GM23248 (cell line): Measurements from ENCODE around the gene CCND1. TPM values are rescaled to one million over a fixed set of nuclear protein-coding genes. Genes with fewer than 3 reads are reported as not detected.
A peak's percentile ranks its signal among the peaks of the same experiment; 100 is the strongest.

Source experiments
- DNase-seq: peaks from one replicate; pipeline ENCODE4 v3.0.0-alpha.2; 2015
- H2AFZ ChIP-seq: fragments of 200-600 bp; sonication (generic); 2 replicates; pipeline ENCODE4 v1.6.1; 2016; ENCODE audit warnings: antibody characterized with exemption
- H3F3A ChIP-seq: fragments of 200-600 bp; sonication (generic); 2 replicates; pipeline ENCODE4 v1.6.1; 2016; ENCODE audit warnings: mild to moderate bottlenecking, antibody characterized with exemption, mixed run types; ENCODE audit not compliant: insufficient read depth
- H3K27ac ChIP-seq: fragments of 200-600 bp; sonication (generic); 2 replicates; pipeline ENCODE4 v1.5.1; 2016; ENCODE audit warnings: mild to moderate bottlenecking
- H3K27me3 ChIP-seq: fragments of 200-600 bp; sonication (generic); replicated peaks from 2 replicates; pipeline ENCODE4 v1.6.1; 2016; ENCODE audit warnings: mild to moderate bottlenecking; ENCODE audit not compliant: insufficient read depth
- H3K36me3 ChIP-seq: fragments of 200-600 bp; sonication (generic); 2 replicates; pipeline ENCODE4 v1.6.1; 2016; ENCODE audit warnings: low read depth, mild to moderate bottlenecking
- H3K4me1 ChIP-seq: fragments of 200-600 bp; sonication (generic); 2 replicates; pipeline ENCODE4 v1.6.1; 2016; ENCODE audit warnings: mild to moderate bottlenecking; ENCODE audit not compliant: insufficient read depth
- H3K4me2 ChIP-seq: fragments of 200-600 bp; sonication (generic); one replicate; pipeline ENCODE4 v1.6.1; 2016; ENCODE audit warnings: mild to moderate bottlenecking; ENCODE audit not compliant: unreplicated experiment
- H3K4me3 ChIP-seq: fragments of 200-600 bp; sonication (generic); 2 replicates; pipeline ENCODE4 v1.5.1; 2016; ENCODE audit warnings: mild to moderate bottlenecking
- H3K79me2 ChIP-seq: fragments of 200-600 bp; sonication (generic); 2 replicates; pipeline ENCODE4 v1.6.1; 2016; ENCODE audit warnings: mild to moderate bottlenecking; ENCODE audit not compliant: insufficient read depth
- H3K9ac ChIP-seq: fragments of 200-600 bp; sonication (generic); 2 replicates; pipeline ENCODE4 v1.6.1; 2016; ENCODE audit warnings: mild to moderate bottlenecking
- H3K9me2 ChIP-seq: fragments of 200-600 bp; sonication (generic); 2 replicates; pipeline ENCODE4 v1.6.1; 2016; ENCODE audit warnings: mixed run types, mild to moderate bottlenecking, moderate library complexity; ENCODE audit not compliant: insufficient read depth
- H3K9me3 ChIP-seq: fragments of 200-600 bp; sonication (generic); one replicate; pipeline ENCODE4 v1.6.1; 2017; ENCODE audit warnings: low read depth
- H4K20me1 ChIP-seq: fragments of 200-600 bp; sonication (generic); 2 replicates; pipeline ENCODE4 v1.6.0; 2016; ENCODE audit not compliant: insufficient read depth
- EZH2 ChIP-seq: fragments of 200-600 bp; sonication (generic); IDR thresholded peaks from 2 replicates; pipeline ENCODE4 v1.6.1; 2018; ENCODE audit warnings: antibody characterized with exemption, mild to moderate bottlenecking; ENCODE audit not compliant: insufficient read depth, poor library complexity, severe bottlenecking
- EZH2phosphoT487 ChIP-seq: fragments of 200-600 bp; sonication (generic); IDR thresholded peaks from 2 replicates; pipeline ENCODE4 v1.6.1; 2018; ENCODE audit warnings: antibody characterized with exemption, moderate library complexity, mild to moderate bottlenecking, low read depth; ENCODE audit not compliant: insufficient read depth
- WGBS, 2 experiments: methylation state at CpG; one replicate each; pipeline ENCODE4 v1.1.6; 2015 to 2017; ENCODE audit warnings: low lambda C conversion rate in 2 of 2, low coverage in 1 of 2; ENCODE audit errors: missing lambda C conversion rate in 2 of 2; 5-methylcytosine and 5-hydroxymethylcytosine counted together
- in situ Hi-C: fragments of 300-500 bp; cut with MboI; formaldehyde crosslinking; loops from 2 replicates; pipeline ENCODE4 v1.15.0; 2020
- polyA plus RNA-seq: library from polyadenylated mRNA; unstranded; fragments of >200 nt; fragmentation: Nextera tagmentation; extraction: Ambion mirVana; gene quantifications from 2 replicates; pipeline ENCODE4 v1.2.1, GENCODE V29; 2016
- total RNA-seq: library from RNA; depleted of rRNA; stranded (reverse); fragments of >200 nt; shearing (Covaris generic); gene quantifications from 2 replicates; pipeline ENCODE4 v1.2.3, GENCODE V29; 2014

The CCND1 gene
- total and polyA plus RNA-seq, 2 experiments from 2014 or later = 695 to 1,097 TPM

- Histone ChIP-seq H3K4me2 (no peak overlapping the region), H3K9me3 (no peaks in the 10 kb centered on the region), H4K20me1 (no peaks in the 10 kb centered on the region), H3K36me3 (no peaks in the 10 kb centered on the region), H3K9me2 (no peaks in the 10 kb centered on the region), H3K27ac (no peak overlapping the region), H3F3A (no peaks in the 10 kb centered on the region), H2AFZ (no peak overlapping the region), H3K9ac (no peak overlapping the region), H3K4me1 (peaks cover 3% of the 10 kb centered on the region; the same call in 1 of the 2 replicates), H3K79me2 (no peaks in the 10 kb centered on the region), H3K27me3 (no peaks in the 10 kb centered on the region), H3K4me3 (no peak overlapping the region)
- in situ Hi-C loops = no loop called here
- no peak for DNase-seq
- TF ChIP-seq EZH2 (no peak), EZH2phosphoT487 (no peak)
- whole genome bisulfite sequencing, 2 experiments = 48 to 71% methylated on average over 2 of the region's 2 CpGs
Observed at GRCh38 chr11:69609351-69609750, 31.6 kb upstream of the CCND1 start.

GRCh38 chr11:69611548-69612526, 29.1 kb upstream of the CCND1 start:
- peak overlapping the region; percentile 47 for H2AFZ ChIP-seq
- in situ Hi-C loops = no loop called here
- TF ChIP-seq EZH2phosphoT487 (no peak), EZH2 (no peak)
- 67 to 68% methylated on average over 16 to 17 of the region's 17 CpGs for WGBS, 2 experiments
- no peak overlapping the region for H3K4me2 ChIP-seq
- H3F3A ChIP-seq = no peaks in the 10 kb centered on the region
- H3K79me2 ChIP-seq = no peaks in the 10 kb centered on the region
- H3K9ac ChIP-seq = no peak overlapping the region
- no peaks in the 10 kb centered on the region for H4K20me1 ChIP-seq
- H3K27me3 ChIP-seq = no peaks in the 10 kb centered on the region
- H3K36me3 ChIP-seq = no peaks in the 10 kb centered on the region
- DNase-seq = no peak
- H3K27ac ChIP-seq = no peak overlapping the region
- no peaks in the 10 kb centered on the region for H3K9me3 ChIP-seq
- peaks cover 3% of the 10 kb centered on the region; the same call in 1 of the 2 replicates for H3K4me1 ChIP-seq
- H3K4me3 ChIP-seq = no peak overlapping the region
- H3K9me2 ChIP-seq = no peaks in the 10 kb centered on the region

GRCh38 chr11:69613594-69613993, 27.4 kb upstream of the CCND1 start:
- no peak for TF ChIP-seq EZH2
- no peak for TF ChIP-seq EZH2phosphoT487
- H3K36me3 ChIP-seq = no peaks in the 10 kb centered on the region
- no peak overlapping the region for H3K4me2 ChIP-seq
- no peak for DNase-seq
- no peaks in the 10 kb centered on the region for H3K27me3 ChIP-seq
- no peaks in the 10 kb centered on the region for H3K9me2 ChIP-seq
- H2AFZ ChIP-seq = no peak overlapping the region
- H4K20me1 ChIP-seq = no peaks in the 10 kb centered on the region
- in situ Hi-C loops = no loop called here
- H3K4me1 ChIP-seq = peaks cover 3% of the 10 kb centered on the region; the same call in 1 of the 2 replicates
- H3F3A ChIP-seq = no peaks in the 10 kb centered on the region
- no peaks in the 10 kb centered on the region for H3K79me2 ChIP-seq
- H3K27ac ChIP-seq = no peak overlapping the region
- WGBS, 2 experiments = 90 to 92% methylated on average over 9 of the region's 9 CpGs
- H3K9me3 ChIP-seq = no peaks in the 10 kb centered on the region
- no peak overlapping the region for H3K9ac ChIP-seq
- H3K4me3 ChIP-seq = no peak overlapping the region

- no peak for TF ChIP-seq EZH2
- TF ChIP-seq EZH2phosphoT487 = no peak
- Histone ChIP-seq H2AFZ (no peak overlapping the region), H4K20me1 (no peaks in the 10 kb centered on the region), H3F3A (no peaks in the 10 kb centered on the region), H3K9me2 (no peaks in the 10 kb centered on the region), H3K9me3 (no peaks in the 10 kb centered on the region), H3K4me3 (no peak overlapping the region), H3K9ac (no peak overlapping the region), H3K4me1 (peaks cover 3% of the 10 kb centered on the region; the same call in 1 of the 2 replicates), H3K4me2 (no peak overlapping the region), H3K27me3 (no peaks in the 10 kb centered on the region), H3K36me3 (no peaks in the 10 kb centered on the region), H3K79me2 (no peaks in the 10 kb centered on the region), H3K27ac (no peak overlapping the region)
- in situ Hi-C loops = no loop called here
- no peak for DNase-seq
- WGBS, 2 experiments = 74 to 79% methylated on average over 8 of the region's 8 CpGs
Observed at GRCh38 chr11:69614085-69614484, 26.9 kb upstream of the CCND1 start.
